ENCODE results near the gene NCAM1.
A peak's percentile ranks its signal among the peaks of the same experiment; 100 is the strongest.
"Not testable (repeated sequence)": the region's sequence is repeated elsewhere in the genome, so short reads cannot be mapped to it uniquely, and the experiment has no call there.

The NCAM1 gene

GRCh38 chr11:113283881-113284280 is 322.7 kb downstream of the NCAM1 start:
- DNase-seq = no peak

DNA sequence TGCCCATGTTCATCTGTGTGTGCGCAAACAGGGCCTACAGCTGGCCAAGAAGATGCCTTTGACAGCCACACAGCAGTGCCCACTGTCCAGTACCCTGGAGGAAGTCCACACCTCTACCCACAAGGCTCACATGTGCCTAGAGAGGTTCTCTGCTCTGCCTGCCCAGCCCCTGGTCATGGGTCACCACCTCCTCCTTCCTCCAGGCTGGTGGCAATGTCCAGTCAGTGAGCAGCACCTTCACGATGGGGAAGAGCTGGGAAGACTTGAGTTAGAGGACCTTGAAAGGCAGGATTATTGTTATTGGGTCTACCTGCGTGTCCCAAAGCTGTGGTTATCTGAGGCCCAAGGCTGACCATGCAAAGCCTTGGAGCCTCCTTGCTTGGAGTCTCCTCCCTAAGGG is 324.8 kb downstream of the NCAM1 start:
- DNase-seq = no peak

DNA sequence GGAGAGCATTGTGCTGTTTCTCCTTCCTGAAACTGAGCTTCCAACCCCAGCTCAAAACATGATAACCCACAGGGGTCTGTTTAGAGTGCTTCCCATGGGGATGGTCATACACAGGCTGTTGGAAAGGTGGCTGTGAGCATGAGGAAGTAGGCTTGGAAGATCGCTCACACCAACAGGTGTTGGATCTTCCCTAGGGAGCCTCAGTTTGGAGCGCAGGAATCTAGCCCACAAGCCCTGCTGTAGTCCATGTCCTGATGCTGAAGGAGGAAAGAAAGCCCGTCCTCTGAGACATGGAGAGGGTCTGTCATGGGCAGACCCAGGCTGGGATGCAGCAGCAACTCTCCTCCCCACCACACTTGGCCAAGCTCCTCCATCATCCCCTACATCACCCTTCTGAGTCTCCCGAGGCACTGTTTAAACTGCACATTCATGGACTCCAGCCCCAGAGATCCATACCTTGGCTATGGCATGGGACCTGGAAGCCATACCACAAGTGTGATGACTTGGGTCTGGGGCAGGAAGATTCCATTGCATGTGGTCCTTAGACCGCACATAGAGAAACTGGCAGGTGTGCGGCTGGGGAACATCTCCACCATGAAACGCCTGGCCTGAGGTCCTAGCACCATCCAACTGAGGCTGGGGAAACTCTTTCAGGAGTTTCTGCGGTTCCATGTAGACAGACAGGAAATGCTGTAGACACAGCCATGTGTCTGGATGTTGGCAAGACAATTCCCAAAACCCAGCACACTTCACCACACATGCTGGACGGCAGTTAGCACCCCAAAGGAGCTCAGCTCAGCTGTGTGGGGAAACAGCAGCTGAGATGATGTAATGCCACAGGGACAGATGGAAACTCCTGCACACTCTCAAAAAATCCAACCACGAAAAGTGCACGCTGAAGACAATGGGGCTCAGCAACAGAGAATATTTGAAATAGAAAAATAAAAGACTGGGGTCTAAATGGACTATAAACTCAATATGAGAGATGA is 325.6 kb downstream of the NCAM1 start:
- no peak for DNase-seq

DNA sequence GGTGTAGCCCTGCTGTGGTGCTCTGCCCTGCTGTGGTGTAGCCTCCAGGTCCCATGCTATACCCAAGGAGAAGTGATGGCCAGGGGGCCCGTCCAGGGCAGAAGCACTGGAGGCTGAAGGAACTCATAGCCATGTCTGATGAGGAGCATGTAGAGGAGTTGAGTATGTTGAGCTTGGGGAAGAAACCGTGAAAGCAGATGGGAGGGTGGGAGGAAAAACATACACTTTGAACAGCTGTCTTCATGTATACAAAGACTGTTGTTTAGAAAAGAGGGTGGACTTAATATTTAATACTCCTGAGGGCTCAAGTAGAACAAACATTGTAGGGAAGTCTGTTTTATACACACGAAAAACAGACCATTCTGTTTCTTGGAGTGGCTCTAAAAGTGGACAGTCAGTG is 326.6 kb downstream of the NCAM1 start:
- DNase-seq = no peak

- no peak for DNase-seq
These were observed 327.2 kb downstream of the NCAM1 start for GRCh38 chr11:113288286-113288863.

DNA sequence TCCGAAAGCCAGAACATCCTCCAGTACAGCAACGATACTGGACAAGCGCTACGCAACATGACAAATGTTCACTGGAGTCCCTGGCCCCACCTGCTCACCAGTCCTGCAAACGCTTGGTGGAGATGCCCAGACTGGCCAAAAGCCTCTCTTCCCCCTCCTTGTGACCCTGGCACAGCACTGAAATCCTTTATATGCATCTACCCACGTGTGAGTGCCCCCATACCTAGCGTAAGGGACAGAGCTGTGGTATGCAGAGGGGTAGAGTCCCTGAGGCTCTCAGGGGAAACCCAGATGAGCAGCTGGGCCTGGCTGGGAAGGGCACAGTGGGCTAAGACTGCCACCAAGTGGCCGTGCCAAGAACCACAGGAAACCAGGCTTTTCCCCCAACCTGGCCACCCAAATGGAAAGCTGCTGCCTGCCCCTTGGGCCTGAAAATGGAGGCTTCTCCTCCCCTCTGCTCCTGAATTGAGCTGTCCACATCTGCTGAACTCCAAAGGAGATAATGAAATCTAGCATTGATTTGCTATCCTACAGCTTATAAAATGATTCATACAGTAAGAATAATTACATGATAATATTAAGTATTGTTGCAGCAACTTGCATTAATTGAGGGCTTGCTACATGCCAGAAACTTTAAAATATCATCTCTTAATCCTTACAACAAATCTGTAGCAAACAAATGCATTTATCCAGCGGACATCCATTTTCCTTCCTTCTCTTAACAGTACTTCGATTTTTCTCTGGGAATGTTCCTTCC is 328.4 kb downstream of the NCAM1 start:
- peak; percentile 41 for DNase-seq

GRCh38 chr11:113293936-113294335 is 332.7 kb downstream of the NCAM1 start:
- no peak for DNase-seq

DNA sequence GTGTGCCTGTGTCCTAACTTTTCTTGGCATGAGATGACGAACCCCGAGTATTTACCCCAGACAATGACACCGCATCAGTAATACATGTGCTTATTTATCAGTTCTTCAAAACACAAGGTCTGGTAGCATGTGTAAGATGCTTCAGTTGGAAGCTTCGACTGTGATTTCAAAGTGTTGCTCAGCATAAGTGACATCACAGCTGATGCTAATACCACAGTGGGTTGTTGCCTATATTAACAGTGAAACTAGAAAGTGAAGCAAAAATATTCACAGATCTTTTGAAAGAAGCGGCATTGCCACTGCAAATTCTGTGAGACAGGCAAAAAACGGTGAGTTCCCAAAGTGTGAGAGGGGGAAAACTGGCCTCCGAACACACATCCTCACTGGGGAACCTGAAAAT is 334.8 kb downstream of the NCAM1 start:
- DNase-seq = no peak

GRCh38 chr11:113296447-113297205 is 335.4 kb downstream of the NCAM1 start:
- no peak for DNase-seq

GRCh38 chr11:113298496-113298895 is 337.3 kb downstream of the NCAM1 start:
- DNase-seq = not testable (repeated sequence)

GRCh38 chr11:113304916-113305315 is 343.7 kb downstream of the NCAM1 start:
- no peak for DNase-seq

DNA sequence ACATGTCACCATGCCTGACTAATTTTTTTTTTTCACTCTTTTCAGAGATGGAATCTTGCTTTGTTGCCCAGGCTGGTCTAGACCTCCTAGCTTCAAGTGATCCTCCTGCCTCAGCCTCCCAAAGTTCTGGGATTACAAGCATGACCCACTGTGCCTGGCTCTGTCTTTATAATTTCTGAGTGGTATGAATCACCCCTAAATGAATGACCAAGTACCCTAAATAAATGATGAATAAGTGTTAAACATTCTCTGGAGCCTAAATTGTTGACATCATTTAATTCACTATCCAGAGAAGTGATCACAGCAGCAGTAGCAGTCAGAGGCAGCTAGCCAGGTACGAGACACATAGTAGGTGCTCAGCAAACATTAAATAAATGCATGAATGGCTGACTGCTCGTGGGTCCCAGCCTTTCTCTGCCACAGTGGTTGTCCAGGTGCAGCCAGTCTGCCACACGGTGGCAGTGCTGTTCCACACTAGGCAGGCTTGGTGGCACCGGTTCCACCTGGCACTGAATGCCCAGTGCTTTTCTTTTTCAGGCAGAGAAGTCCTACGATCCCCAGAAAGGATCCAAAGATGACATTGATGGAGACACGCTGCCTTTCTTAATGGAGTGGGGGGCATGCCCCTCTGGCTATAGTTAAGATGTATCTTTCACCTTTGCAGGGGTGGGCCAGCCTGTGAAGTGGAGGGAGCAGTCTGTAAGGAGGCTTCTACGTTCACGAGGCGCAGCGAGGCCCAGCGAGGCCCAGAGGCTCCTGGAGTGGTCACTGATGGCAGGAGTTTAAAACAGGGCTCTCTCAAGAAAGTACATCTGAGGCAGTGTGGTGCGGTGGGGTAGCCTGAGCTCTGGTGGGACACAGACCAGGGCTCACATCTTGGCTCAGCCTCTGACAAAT is 344.5 kb downstream of the NCAM1 start:
- DNase-seq = peak; percentile 69

DNA sequence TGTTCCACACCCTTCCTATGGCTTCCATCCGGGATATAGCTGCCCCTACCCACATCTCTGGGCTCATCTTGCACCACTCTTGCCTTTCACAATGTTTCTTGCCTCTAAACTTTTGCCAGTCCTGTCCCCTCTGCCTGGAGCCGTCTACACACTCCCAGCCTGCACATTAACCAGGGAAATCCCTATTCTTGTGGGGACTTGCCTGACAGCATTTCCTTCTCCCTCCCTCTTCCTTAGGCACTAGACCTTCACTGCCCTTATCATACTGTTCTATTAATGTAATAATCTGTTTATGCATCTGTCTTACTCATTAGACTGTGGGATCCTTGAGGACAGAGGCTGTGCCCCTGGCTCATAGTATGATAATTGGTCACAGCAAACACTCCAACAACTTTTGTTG is 347.4 kb downstream of the NCAM1 start:
- no peak for DNase-seq

- no peak for DNase-seq
These were observed 350.3 kb downstream of the NCAM1 start for GRCh38 chr11:113311536-113311935.

DNA sequence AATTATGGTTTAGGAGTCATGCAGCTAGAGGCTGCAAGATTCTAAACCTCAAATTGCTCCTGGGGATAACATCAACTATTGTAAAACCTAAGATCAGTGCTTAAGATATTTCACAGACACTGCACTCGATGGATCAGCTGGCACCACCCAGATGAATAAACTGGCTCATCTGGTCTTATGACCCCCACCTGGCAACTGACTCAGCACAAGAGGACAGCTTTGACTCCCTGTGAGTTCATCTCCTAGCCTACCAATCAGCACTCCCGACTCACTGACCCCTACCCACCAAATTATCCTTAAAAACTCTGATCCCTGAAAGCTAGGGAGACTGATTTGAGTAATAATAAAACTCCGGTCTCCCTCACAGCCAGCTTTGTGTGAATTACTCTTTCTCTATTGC is 352.4 kb downstream of the NCAM1 start:
- no peak for DNase-seq

GRCh38 chr11:113314065-113314388 is 352.8 kb downstream of the NCAM1 start:
- no peak for DNase-seq

DNA sequence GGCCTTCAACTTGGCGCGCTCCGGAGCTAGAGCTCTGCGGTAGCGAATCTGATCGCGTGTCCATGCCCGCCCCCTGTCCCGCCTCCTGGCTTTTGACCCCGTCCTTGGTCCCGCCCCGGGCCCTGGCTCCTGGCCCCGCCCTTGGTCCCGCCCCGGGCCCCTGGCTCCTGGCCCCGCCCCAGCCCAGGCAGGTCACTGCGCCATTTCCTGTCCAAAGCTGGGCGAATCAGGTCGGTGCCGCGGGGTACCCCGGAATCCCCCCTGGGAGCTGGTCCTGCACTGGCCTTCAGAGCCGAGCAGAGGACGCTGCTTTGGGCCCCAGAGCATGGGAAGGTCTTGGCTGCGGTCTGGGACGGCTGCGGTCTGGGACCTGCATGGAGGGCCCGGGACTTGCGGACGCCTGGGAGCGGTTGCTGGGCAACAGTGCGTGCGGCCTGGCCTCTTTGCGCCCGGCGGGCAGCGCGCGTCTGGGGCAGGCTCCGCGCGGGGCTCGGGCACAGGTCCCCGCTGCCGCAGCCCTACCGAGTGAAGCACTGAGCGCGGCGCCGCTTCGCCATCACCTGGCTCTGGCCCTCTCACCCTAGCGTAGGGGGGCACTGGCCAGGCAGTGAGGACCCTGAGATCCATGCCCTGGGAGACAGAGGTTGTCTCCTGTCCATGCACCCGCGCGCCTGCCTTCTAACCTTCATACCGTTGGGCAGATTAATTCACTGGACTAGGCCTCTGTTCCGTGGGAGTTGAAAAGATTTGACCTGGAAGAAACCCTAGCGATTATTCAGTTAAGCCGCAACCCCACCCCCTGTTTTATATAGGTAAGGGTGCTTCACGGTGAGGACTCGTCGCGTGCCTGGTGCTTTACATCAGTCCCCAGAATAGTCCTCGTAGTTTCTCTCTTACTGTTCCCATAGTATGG is 353.4 kb downstream of the NCAM1 start, which contains the start of gene TTC12:
Gene TTC12 (plus strand): TSS at position 195 of the 913 bp plus-strand sequence. CDS start 1,675 bp downstream, outside the sequence.
- peak; percentile 90 for DNase-seq

DNA sequence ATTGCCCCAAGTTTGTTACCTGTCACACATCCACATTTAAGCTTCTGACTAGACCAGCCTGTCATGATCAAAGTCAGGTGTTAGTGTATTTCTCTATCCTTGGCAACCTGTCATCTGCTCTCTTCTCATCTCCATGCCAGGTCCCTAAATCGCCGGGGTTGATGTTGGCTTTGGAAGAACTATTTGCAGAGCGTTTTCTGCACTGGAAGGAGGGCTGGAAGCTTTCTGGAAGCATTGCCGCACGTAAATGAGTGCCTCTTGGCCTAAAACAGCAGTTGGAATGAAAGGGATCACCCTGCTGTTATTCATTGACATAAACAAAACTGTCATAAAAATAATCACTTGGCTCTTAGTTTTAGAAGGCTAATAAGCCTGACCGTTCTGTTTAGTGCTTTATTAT is 354.6 kb downstream of the NCAM1 start:
- DNase-seq = no peak

DNA sequence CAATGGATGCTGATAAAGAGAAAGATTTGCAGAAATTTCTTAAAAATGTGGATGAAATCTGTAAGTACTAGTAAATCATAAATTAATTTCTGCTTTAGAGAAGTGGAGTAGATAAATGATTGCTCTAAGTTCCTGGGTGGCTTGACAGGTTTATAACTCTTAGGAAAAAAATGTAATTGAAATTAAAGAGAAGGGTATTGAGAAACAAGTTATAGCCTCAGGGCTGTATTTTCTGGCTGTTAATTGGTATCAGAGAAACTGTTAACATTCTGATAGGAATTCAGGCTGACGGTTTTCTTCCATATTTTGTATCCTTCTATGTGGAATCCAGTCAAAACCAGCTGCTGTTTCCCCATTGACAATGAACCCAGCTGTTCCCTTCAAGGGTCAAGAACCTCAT is 355.0 kb downstream of the NCAM1 start:
- no peak for DNase-seq

DNA sequence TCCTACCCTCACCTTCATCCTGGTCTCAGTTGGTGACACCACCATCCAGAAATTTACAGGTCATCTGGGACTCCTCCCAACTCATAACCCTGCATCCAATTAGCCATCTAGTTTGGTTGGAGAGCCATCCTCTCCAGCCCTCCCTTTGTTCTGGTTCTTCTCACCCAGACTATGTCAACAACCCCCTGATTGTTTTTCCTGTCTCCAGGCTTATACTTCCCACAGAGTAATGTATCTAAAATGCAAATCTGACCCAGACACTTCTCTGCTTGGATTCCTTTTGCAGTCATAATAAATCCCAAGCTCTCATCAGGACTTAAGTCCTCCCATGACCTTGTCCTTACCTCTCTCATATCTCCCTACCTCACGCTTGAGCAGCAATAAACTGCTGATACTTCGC is 356.1 kb downstream of the NCAM1 start:
- DNase-seq = no peak

DNA sequence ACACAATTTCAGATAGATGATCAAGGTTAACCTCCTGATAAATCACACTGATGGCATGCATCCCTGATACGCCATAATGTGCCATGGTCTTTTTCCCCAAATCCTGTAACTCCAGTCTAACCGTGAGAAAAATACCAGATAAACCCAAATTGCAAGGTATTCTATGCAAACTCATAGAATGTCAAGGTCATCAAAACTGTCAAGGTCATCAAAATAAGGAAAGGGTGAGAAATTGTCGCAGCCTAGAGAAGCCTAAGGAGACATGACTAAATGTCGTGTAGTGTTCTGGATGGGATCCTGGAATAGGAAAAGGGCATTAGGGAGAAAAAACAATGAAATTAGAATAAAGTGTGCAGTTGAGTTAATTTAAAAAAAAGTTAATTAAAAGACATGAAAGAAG is 357.9 kb downstream of the NCAM1 start:
- no peak for DNase-seq

All from hematopoietic multipotent progenitor cell treated with erythropoietin and hydrocortisone succinate and interleukin-3 and kit ligand, for 8 days (in vitro differentiated cells).